Measurements from ENCODE around the gene TRIM17.

GRCh38 chr1:228430243-228430642 lies 13.6 kb upstream of the TRIM17 start:
- TF ChIP-seq CTCF (IDR thresholded peaks at IDR 0.05 in 4 of 5, conservative IDR thresholded peaks at IDR 0.05 in 1 of 5), result no peak
- no peak for TF ChIP-seq POLR2A (IDR thresholded peaks at IDR 0.05)
